ENCODE results near the gene COL19A1.
A peak's percentile ranks its signal among the peaks of the same experiment; 100 is the strongest.

COL19A1 gene

DNA sequence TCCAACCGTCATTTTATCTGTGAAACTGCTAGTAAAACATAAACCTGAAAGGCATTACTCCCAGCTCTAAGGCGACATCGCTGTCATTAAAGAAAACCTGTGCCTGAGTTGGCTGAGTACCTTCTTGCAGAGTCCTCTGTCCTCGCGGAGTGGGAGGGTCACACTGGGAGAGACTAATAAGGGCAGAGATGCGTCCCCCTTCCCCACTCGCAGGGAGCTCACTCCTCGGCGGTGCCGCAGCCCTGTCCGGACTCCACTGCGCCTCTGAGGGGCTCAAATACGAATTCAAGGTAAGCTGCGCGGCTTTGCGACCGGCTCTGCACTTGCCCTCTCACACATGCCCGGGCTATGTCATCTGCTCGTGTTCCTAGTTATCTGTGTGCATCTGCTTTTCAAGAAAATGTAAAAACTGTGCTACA lies at the start of gene COL19A1:
Gene COL19A1, plus strand, starts transcription at position 206 of the 419 bp plus-strand sequence. CDS start 13,012 bp downstream, outside the sequence.
- H3F3A ChIP-seq (ENCODE audit: insufficient read depth): no peaks in the 10 kb centered on the region
- TF ChIP-seq EZH2phosphoT487 (conservative IDR thresholded peaks at IDR 0.05; ENCODE audit: low read length): no peak
- H3K4me3 ChIP-seq (ENCODE audit: insufficient read depth, low read length, poor library complexity, severe bottlenecking): peak within 1 kb of the TSS; percentile 58
- no peaks in the 10 kb centered on the region for H3K9me2 ChIP-seq (replicated peaks; ENCODE audit: insufficient read depth, low read length)
- no peaks in the 10 kb centered on the region for H4K20me1 ChIP-seq (ENCODE audit: low read depth, low read length)
- H3K79me2 ChIP-seq (ENCODE audit: insufficient read depth, low read length): no peaks in the 10 kb centered on the region
- H2AFZ ChIP-seq (ENCODE audit: low read depth, low read length, severe bottlenecking): peak within 1 kb of the TSS; percentile 81
- H3K4me2 ChIP-seq (ENCODE audit: low read depth, low read length, poor library complexity, severe bottlenecking): peak within 1 kb of the TSS; percentile 82
- H3K27me3 ChIP-seq (ENCODE audit: low read length): no peaks in the 10 kb centered on the region; the same call in 1 of the 2 replicates
- H3K36me3 ChIP-seq (ENCODE audit: low read length): no peaks in the 10 kb centered on the region
- no peak within 1 kb of the TSS for H3K27ac ChIP-seq (ENCODE audit: low read depth, low read length)
- H3K9me3 ChIP-seq (ENCODE audit: insufficient read depth, low read length): no peaks in the 10 kb centered on the region
- H3K9ac ChIP-seq (ENCODE audit: low read length): peak within 1 kb of the TSS; percentile 36

DNA sequence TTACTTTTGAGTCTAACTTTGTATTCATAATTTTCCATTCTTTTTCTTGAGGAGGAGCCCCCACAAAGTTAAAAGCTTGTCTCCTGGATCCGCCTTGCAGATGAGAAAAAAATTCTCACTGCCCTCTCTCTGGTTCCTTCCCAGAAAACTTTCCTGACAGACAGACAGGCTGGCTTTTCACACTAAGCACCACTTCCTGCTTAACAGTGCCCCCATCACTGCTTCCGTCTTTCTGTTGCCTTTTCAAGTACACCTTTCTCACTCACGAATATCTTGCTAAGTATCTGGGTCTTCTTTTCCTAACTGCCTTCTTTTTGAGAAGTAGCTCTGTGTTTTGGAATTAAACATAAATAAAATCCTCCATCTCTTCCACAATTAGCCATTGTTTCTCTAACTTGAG lies 49.8 kb upstream of the COL19A1 start:
- Histone ChIP-seq H3K4me3 (ENCODE audit: insufficient read depth, low read length, poor library complexity, severe bottlenecking) (no peak overlapping the region), H3K27me3 (ENCODE audit: low read length) (no peaks in the 10 kb centered on the region), H3K9ac (ENCODE audit: low read length) (no peak overlapping the region), H4K20me1 (ENCODE audit: low read depth, low read length) (no peaks in the 10 kb centered on the region), H3K36me3 (ENCODE audit: low read length) (no peaks in the 10 kb centered on the region), H3K79me2 (ENCODE audit: insufficient read depth, low read length) (no peaks in the 10 kb centered on the region), H3K27ac (ENCODE audit: low read depth, low read length) (no peak overlapping the region), H2AFZ (ENCODE audit: low read depth, low read length, severe bottlenecking) (peak overlapping the region; percentile 80), H3K4me2 (ENCODE audit: low read depth, low read length, poor library complexity, severe bottlenecking) (peak overlapping the region; percentile 39), H3F3A (ENCODE audit: insufficient read depth) (no peaks in the 10 kb centered on the region), H3K9me3 (ENCODE audit: insufficient read depth, low read length) (no peaks in the 10 kb centered on the region), H3K9me2 (replicated peaks; ENCODE audit: insufficient read depth, low read length) (no peaks in the 10 kb centered on the region)
- TF ChIP-seq, protein P1, sequence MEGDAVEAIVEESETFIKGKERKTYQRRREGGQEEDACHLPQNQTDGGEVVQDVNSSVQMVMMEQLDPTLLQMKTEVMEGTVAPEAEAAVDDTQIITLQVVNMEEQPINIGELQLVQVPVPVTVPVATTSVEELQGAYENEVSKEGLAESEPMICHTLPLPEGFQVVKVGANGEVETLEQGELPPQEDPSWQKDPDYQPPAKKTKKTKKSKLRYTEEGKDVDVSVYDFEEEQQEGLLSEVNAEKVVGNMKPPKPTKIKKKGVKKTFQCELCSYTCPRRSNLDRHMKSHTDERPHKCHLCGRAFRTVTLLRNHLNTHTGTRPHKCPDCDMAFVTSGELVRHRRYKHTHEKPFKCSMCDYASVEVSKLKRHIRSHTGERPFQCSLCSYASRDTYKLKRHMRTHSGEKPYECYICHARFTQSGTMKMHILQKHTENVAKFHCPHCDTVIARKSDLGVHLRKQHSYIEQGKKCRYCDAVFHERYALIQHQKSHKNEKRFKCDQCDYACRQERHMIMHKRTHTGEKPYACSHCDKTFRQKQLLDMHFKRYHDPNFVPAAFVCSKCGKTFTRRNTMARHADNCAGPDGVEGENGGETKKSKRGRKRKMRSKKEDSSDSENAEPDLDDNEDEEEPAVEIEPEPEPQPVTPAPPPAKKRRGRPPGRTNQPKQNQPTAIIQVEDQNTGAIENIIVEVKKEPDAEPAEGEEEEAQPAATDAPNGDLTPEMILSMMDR (IDR thresholded peaks at IDR 0.05; ENCODE audit: insufficient read depth, low read length, poor library complexity, severe bottlenecking): no peak
- TF ChIP-seq EZH2phosphoT487 (conservative IDR thresholded peaks at IDR 0.05; ENCODE audit: low read length): no peak

DNA sequence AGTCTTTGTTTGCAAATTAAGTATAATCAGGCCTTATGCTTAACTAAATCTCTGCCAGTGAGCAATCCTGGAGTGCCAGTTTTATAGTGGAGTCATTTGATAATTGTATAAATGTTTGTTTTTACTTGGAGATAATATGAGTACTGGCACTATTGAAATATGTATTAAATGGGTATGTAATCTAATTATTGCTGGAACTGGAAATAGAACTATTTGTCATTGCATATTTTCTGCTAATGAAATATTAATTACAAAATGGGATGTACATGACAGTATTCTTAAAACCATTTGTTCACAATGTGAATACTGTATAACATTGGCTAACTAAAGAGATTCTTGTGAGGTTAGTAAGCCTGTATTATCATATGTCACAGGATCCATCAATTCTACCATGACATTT lies 49.0 kb upstream of the COL19A1 start:
- Histone ChIP-seq H3K79me2 (ENCODE audit: insufficient read depth, low read length) (no peaks in the 10 kb centered on the region), H3K9ac (ENCODE audit: low read length) (no peak overlapping the region), H3K4me3 (ENCODE audit: insufficient read depth, low read length, poor library complexity, severe bottlenecking) (no peak overlapping the region), H3K27ac (ENCODE audit: low read depth, low read length) (no peak overlapping the region), H3K36me3 (ENCODE audit: low read length) (no peaks in the 10 kb centered on the region), H3K9me2 (replicated peaks; ENCODE audit: insufficient read depth, low read length) (no peaks in the 10 kb centered on the region), H3K9me3 (ENCODE audit: insufficient read depth, low read length) (no peaks in the 10 kb centered on the region), H4K20me1 (ENCODE audit: low read depth, low read length) (no peaks in the 10 kb centered on the region), H3K27me3 (ENCODE audit: low read length) (no peaks in the 10 kb centered on the region), H3K4me2 (ENCODE audit: low read depth, low read length, poor library complexity, severe bottlenecking) (peak overlapping the region; percentile 39), H3F3A (ENCODE audit: insufficient read depth) (no peaks in the 10 kb centered on the region), H2AFZ (ENCODE audit: low read depth, low read length, severe bottlenecking) (peak overlapping the region; percentile 80)
- TF ChIP-seq, protein P1 (IDR thresholded peaks at IDR 0.05; ENCODE audit: insufficient read depth, low read length, poor library complexity, severe bottlenecking): no peak
- no peak for TF ChIP-seq EZH2phosphoT487 (conservative IDR thresholded peaks at IDR 0.05; ENCODE audit: low read length)

DNA sequence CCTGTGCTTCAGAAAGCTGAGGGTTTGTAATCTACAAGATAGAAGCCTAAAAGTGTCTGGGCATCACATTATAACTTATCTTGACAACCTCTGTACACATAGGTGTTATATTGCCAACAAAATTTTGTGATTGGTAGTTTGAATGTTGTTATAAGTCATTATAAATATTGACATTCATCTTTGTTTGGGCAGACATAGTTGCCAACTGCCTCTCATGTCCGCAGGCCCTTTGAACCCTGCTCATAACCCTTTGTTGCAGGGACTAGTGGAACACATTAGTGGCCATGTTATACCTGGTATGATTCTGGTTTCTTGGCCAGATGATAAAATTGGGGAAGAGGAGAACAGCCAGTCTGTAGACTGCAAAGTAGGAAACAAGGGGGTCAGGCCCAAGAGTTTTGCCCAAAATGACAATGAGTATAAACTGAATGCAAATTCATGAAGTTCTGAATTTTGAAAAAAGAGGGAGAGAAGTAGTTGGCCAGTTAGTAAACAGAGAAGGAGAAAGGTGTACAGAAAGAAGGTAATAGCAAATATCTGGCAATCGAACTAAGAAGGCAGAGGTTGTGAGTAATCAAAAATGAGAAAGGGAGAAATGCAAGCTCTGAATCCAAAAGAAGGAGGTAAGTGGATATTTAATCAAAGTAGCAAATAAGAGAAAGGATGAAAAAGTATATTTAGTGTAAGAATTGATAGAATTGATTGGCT lies 48.0 kb upstream of the COL19A1 start:
- H4K20me1 ChIP-seq (ENCODE audit: low read depth, low read length): no peaks in the 10 kb centered on the region
- H3F3A ChIP-seq (ENCODE audit: insufficient read depth): no peaks in the 10 kb centered on the region
- H2AFZ ChIP-seq (ENCODE audit: low read depth, low read length, severe bottlenecking): no peak overlapping the region
- H3K4me3 ChIP-seq (ENCODE audit: insufficient read depth, low read length, poor library complexity, severe bottlenecking): no peak overlapping the region
- H3K27ac ChIP-seq (ENCODE audit: low read depth, low read length): no peak overlapping the region
- no peaks in the 10 kb centered on the region for H3K36me3 ChIP-seq (ENCODE audit: low read length)
- no peaks in the 10 kb centered on the region for H3K9me2 ChIP-seq (replicated peaks; ENCODE audit: insufficient read depth, low read length)
- no peaks in the 10 kb centered on the region for H3K79me2 ChIP-seq (ENCODE audit: insufficient read depth, low read length)
- H3K9ac ChIP-seq (ENCODE audit: low read length): no peak overlapping the region
- no peak overlapping the region for H3K4me2 ChIP-seq (ENCODE audit: low read depth, low read length, poor library complexity, severe bottlenecking)
- no peaks in the 10 kb centered on the region for H3K9me3 ChIP-seq (ENCODE audit: insufficient read depth, low read length)
- TF ChIP-seq EZH2phosphoT487 (conservative IDR thresholded peaks at IDR 0.05; ENCODE audit: low read length): no peak
- TF ChIP-seq, protein P1 (IDR thresholded peaks at IDR 0.05; ENCODE audit: insufficient read depth, low read length, poor library complexity, severe bottlenecking): no peak
- no peaks in the 10 kb centered on the region for H3K27me3 ChIP-seq (ENCODE audit: low read length)

Measured in SU-DHL-6 (cell line).